ENCODE measurements around the gene NPAS1.

The NPAS1 gene, protein sequence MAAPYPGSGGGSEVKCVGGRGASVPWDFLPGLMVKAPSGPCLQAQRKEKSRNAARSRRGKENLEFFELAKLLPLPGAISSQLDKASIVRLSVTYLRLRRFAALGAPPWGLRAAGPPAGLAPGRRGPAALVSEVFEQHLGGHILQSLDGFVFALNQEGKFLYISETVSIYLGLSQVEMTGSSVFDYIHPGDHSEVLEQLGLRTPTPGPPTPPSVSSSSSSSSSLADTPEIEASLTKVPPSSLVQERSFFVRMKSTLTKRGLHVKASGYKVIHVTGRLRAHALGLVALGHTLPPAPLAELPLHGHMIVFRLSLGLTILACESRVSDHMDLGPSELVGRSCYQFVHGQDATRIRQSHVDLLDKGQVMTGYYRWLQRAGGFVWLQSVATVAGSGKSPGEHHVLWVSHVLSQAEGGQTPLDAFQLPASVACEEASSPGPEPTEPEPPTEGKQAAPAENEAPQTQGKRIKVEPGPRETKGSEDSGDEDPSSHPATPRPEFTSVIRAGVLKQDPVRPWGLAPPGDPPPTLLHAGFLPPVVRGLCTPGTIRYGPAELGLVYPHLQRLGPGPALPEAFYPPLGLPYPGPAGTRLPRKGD

DNA sequence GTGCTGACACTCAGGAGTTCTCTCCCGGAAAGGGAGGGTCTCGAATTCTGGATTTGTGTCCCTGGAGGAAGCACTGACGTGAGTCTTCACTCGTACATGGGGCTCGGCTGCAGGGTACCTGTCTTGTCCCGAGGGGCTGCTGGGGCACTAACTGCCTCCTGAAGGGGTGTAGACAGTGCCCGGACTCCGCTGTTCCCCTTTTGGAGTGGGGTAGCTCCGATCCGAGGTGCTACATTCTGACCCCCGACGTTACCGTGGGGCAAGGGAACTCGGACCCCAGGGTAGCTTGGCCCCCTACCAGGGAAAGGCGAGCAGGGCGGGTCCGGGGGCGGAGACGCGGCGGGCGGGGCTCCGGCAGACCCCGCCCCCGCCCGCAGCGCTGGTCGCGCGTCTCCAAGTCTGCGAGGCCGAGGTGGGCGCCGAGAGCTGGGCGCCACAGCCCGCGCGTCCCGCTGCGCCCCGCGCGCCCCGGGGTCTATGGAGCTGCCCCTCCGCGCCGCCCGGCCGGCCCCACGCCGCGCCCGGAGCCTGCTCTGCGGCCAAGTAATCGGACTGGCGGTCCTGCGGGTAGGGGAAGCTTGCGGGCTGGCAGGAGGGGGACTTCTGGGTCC, at the start of gene NPAS1:
Gene NPAS1, plus strand, starts transcription at position 407 of the 611 bp plus-strand sequence. CDS start 1,211 bp downstream, outside the sequence.
- no peak within 1 kb of the TSS for H3K4me3 ChIP-seq (ENCODE audit: low read depth, low read length)
- TF ChIP-seq, protein P1, sequence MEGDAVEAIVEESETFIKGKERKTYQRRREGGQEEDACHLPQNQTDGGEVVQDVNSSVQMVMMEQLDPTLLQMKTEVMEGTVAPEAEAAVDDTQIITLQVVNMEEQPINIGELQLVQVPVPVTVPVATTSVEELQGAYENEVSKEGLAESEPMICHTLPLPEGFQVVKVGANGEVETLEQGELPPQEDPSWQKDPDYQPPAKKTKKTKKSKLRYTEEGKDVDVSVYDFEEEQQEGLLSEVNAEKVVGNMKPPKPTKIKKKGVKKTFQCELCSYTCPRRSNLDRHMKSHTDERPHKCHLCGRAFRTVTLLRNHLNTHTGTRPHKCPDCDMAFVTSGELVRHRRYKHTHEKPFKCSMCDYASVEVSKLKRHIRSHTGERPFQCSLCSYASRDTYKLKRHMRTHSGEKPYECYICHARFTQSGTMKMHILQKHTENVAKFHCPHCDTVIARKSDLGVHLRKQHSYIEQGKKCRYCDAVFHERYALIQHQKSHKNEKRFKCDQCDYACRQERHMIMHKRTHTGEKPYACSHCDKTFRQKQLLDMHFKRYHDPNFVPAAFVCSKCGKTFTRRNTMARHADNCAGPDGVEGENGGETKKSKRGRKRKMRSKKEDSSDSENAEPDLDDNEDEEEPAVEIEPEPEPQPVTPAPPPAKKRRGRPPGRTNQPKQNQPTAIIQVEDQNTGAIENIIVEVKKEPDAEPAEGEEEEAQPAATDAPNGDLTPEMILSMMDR (IDR thresholded peaks at IDR 0.05; ENCODE audit: borderline replicate concordance, insufficient read depth, low read depth, low read length): no peak

DNA sequence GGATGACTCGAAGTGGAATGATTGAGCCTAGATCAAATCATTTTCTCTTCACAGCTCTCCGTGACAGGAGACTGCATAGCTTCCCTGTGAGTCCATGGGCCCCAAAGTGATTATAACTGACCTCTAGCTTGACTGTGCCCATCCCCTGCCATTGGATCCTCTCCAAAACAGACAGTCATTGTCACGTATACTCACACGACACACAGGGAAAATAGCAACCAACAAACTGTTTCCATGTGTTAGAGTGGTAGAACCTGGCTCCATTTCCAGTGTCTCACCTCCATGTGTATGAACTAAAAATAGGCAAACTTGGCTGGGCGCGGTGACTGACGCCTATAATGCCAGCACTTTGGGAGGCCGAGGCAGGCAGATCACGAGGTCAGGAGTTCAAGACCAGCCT, 48.8 kb upstream of the NPAS1 start:
- no peak overlapping the region for H3K4me3 ChIP-seq (ENCODE audit: low read depth, low read length)
- TF ChIP-seq, protein P1 (IDR thresholded peaks at IDR 0.05; ENCODE audit: borderline replicate concordance, insufficient read depth, low read depth, low read length): no peak

DNA sequence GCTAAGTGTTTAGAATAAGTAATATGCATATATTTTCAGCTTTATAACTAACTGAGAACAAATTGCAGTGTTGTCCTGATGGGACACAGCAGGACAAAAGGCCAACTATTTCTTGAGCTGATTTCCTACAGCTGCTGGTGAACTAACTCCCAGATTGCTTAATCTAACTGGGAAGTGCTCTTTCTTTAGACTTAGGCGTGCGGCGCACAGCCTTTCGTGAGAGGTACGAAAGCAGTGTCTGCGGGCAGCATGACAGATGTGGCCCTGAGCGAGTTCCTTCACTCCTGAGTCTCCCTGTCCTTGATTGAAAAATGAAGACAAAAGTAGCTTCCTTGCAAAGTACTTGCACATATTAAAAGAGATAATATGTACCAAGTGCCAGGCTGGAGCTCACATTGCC, 47.3 kb upstream of the NPAS1 start:
- TF ChIP-seq, protein P1 (IDR thresholded peaks at IDR 0.05; ENCODE audit: borderline replicate concordance, insufficient read depth, low read depth, low read length): no peak
- H3K4me3 ChIP-seq (ENCODE audit: low read depth, low read length): no peak overlapping the region

DNA sequence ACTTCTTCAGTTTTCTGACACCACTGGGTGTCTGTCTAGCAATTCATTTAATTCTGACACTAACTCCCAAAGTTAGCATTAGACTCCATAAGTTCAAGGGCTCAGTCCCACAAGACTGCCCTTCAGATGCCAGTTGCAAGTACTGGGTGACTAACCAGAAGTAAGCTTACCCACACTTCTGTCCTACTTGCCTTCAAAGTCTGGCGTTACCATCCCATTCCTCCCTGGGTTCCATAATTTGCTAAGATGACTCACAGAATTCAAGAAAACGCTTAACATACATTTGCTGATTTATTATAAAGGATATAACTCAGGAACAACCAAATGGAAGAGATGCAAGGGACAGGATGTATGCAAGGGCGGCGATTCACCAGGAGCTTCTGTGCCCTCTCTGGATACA, 45.5 kb upstream of the NPAS1 start:
- no peak overlapping the region for H3K4me3 ChIP-seq (ENCODE audit: low read depth, low read length)
- TF ChIP-seq, protein P1 (IDR thresholded peaks at IDR 0.05; ENCODE audit: borderline replicate concordance, insufficient read depth, low read depth, low read length): no peak

DNA sequence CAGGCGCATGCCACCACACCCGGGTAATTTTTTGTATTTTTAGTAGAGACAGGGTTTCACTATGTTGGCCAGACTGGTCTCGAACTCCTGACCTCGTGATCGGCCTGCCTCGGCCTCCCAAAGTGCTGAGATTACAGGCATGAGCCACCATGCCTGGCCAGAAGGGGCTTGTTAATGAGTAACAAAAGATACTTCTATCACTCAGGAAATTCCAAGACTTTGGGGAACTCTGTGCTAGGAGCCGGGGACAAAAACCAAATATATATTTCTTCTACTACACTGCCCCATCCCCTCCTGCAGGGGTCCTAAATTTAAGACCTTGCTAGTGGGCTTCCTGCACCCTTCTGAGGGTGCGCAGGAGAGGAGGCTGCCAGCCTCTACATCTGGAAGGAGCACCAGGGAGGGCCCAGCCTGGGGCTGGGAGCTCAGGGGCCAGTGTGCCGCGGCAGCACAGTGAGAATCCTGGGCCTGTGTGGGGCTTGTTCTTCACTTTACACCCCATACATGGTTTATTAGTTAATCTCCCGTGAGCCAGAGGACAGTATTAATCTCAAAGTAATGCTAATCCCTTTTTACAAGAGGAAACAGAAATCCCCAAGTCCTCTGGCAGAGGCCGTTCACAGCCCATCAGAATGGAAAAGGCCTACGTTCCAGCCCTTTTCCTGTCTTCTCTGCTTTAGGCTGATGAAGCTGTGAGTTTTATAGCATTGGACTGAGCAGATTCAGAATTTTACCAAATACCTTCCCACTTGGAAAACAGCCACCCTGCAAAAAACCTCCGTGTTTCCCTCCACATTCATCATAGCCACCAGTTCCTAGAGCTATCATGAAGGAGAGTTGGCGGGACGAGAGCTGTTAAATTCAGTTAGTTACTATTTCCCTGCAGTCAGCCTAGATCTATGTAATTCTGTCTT, 44.4 kb upstream of the NPAS1 start:
- TF ChIP-seq, protein P1 (IDR thresholded peaks at IDR 0.05; ENCODE audit: borderline replicate concordance, insufficient read depth, low read depth, low read length): no peak
- no peak overlapping the region for H3K4me3 ChIP-seq (ENCODE audit: low read depth, low read length)

DNA sequence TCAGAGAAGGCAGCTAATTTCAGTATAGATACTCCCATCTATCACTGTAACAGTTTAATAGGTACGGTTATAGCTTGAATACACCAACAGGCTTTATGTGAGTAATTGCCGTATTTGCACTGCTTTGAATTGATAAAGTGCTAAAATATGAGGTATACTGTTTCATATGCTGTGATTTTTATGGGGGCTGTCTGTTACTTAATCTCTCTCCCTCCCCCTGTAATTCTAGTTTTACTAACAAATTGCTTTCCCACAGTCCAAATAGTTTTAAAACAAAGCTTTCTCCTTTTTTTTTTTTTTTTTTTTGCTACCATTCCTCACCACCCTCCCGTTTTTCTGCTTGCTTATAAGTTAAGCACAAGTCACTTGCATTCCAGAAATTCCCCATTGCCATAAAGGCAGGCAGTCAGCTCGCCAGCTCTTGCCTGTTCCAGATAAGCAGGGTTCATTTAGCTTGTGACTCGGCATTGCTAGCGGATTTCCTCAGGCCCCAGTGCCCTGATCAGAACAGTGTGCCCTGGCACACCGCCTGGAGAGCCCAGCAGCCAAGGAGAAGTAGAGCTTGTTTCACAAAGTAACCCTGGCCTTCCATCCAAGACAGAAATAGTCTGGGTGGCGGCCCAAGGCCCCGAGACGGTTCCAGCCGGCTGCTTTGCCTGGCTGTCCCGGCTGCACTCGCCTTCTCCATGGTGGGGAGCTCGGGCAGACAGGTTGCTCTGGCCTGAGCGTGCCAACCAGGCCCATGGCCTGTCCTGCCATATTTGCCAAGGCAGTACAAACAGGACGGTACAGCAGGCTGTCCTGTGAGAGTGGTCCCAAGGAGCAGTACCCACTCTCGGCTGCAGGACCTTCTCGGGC, 43.5 kb upstream of the NPAS1 start:
- no peak overlapping the region for H3K4me3 ChIP-seq (ENCODE audit: low read depth, low read length)
- TF ChIP-seq, protein P1 (IDR thresholded peaks at IDR 0.05; ENCODE audit: borderline replicate concordance, insufficient read depth, low read depth, low read length): no peak

All from GM12875 (cell line).